ENCODE measurements around the gene CHRNA1.

The CHRNA1 gene

DNA sequence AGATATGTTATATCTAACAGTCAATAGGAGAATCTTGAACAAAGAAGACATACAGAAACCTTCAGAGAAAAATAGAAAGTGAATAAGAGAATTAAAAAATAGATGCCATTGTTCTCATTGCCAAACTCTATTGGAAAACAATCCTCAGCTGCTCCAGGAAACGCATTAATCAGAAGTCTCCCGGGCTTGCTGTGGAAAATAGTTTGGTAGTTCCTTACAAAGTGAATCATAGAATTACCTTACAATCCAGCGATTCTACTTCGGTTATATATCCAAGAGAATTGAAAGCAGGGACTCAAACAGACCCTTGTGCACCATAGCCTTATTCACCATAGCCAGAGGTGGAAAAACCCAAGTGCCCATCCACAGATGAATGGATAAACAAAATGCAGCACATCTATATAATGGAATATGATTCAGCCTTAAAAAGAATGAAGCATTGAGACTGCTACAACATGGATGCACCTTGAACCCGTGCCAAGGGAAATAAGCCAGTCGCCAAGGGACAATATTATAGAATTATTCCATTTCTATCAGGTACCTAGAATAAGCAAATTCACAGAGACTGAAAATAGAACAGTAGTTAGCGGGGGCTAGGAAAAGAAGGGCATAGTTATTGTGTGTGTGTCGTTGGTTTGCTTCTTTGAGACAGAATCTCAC, 21.9 kb upstream of the CHRNA1 start:
- Histone ChIP-seq H3K9ac (ENCODE audit: low read length) (no peak overlapping the region), H4K20me1 (ENCODE audit: insufficient read depth, low read length) (no peaks in the 10 kb centered on the region), H3K9me3 (ENCODE audit: insufficient read depth, low read length) (no peaks in the 10 kb centered on the region), H3K4me3 (ENCODE audit: low read length) (no peak overlapping the region), H2AFZ (ENCODE audit: low read depth, low read length) (no peak overlapping the region), H3K4me2 (ENCODE audit: low read length) (no peak overlapping the region), H3K27me3 (ENCODE audit: low read depth, low read length) (no peaks in the 10 kb centered on the region; the same call in 1 of the 2 replicates), H3K4me1 (ENCODE audit: low read length) (no peaks in the 10 kb centered on the region), H3K79me2 (ENCODE audit: low read length) (no peaks in the 10 kb centered on the region), H3K36me3 (replicated peaks; ENCODE audit: low read depth, low read length) (no peaks in the 10 kb centered on the region), H3K27ac (ENCODE audit: low read length) (no peak overlapping the region)
- TF ChIP-seq, protein P1, sequence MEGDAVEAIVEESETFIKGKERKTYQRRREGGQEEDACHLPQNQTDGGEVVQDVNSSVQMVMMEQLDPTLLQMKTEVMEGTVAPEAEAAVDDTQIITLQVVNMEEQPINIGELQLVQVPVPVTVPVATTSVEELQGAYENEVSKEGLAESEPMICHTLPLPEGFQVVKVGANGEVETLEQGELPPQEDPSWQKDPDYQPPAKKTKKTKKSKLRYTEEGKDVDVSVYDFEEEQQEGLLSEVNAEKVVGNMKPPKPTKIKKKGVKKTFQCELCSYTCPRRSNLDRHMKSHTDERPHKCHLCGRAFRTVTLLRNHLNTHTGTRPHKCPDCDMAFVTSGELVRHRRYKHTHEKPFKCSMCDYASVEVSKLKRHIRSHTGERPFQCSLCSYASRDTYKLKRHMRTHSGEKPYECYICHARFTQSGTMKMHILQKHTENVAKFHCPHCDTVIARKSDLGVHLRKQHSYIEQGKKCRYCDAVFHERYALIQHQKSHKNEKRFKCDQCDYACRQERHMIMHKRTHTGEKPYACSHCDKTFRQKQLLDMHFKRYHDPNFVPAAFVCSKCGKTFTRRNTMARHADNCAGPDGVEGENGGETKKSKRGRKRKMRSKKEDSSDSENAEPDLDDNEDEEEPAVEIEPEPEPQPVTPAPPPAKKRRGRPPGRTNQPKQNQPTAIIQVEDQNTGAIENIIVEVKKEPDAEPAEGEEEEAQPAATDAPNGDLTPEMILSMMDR (IDR thresholded peaks at IDR 0.05; ENCODE audit: low read depth, low read length): no peak
- TF ChIP-seq EZH2phosphoT487 (IDR thresholded peaks at IDR 0.05; ENCODE audit: low read depth): no peak

GRCh38 chr2:174785481-174785880, 21.2 kb upstream of the CHRNA1 start:
- H3K27me3 ChIP-seq (ENCODE audit: low read depth, low read length): no peaks in the 10 kb centered on the region; the same call in 1 of the 2 replicates
- no peaks in the 10 kb centered on the region for H3K4me1 ChIP-seq (ENCODE audit: low read length)
- no peak for TF ChIP-seq EZH2phosphoT487 (IDR thresholded peaks at IDR 0.05; ENCODE audit: low read depth)
- TF ChIP-seq, protein P1 (IDR thresholded peaks at IDR 0.05; ENCODE audit: low read depth, low read length): no peak
- no peak overlapping the region for H2AFZ ChIP-seq (ENCODE audit: low read depth, low read length)
- no peak overlapping the region for H3K27ac ChIP-seq (ENCODE audit: low read length)
- no peaks in the 10 kb centered on the region for H4K20me1 ChIP-seq (ENCODE audit: insufficient read depth, low read length)
- no peak overlapping the region for H3K4me3 ChIP-seq (ENCODE audit: low read length)
- no peaks in the 10 kb centered on the region for H3K9me3 ChIP-seq (ENCODE audit: insufficient read depth, low read length)
- no peak overlapping the region for H3K9ac ChIP-seq (ENCODE audit: low read length)
- no peak overlapping the region for H3K4me2 ChIP-seq (ENCODE audit: low read length)
- no peaks in the 10 kb centered on the region for H3K36me3 ChIP-seq (replicated peaks; ENCODE audit: low read depth, low read length)
- no peaks in the 10 kb centered on the region for H3K79me2 ChIP-seq (ENCODE audit: low read length)

GRCh38 chr2:174784909-174785308, 20.6 kb upstream of the CHRNA1 start:
- H3K36me3 ChIP-seq (replicated peaks; ENCODE audit: low read depth, low read length): no peaks in the 10 kb centered on the region
- H2AFZ ChIP-seq (ENCODE audit: low read depth, low read length): no peak overlapping the region
- H3K9ac ChIP-seq (ENCODE audit: low read length): no peak overlapping the region
- H3K27ac ChIP-seq (ENCODE audit: low read length): no peak overlapping the region
- H3K4me2 ChIP-seq (ENCODE audit: low read length): no peak overlapping the region
- no peaks in the 10 kb centered on the region for H4K20me1 ChIP-seq (ENCODE audit: insufficient read depth, low read length)
- TF ChIP-seq, protein P1 (IDR thresholded peaks at IDR 0.05; ENCODE audit: low read depth, low read length): no peak
- TF ChIP-seq EZH2phosphoT487 (IDR thresholded peaks at IDR 0.05; ENCODE audit: low read depth): no peak
- H3K9me3 ChIP-seq (ENCODE audit: insufficient read depth, low read length): no peaks in the 10 kb centered on the region
- H3K27me3 ChIP-seq (ENCODE audit: low read depth, low read length): no peaks in the 10 kb centered on the region; the same call in 1 of the 2 replicates
- no peaks in the 10 kb centered on the region for H3K79me2 ChIP-seq (ENCODE audit: low read length)
- no peak overlapping the region for H3K4me3 ChIP-seq (ENCODE audit: low read length)
- no peaks in the 10 kb centered on the region for H3K4me1 ChIP-seq (ENCODE audit: low read length)

- no peaks in the 10 kb centered on the region for H3K79me2 ChIP-seq (ENCODE audit: low read length)
- no peaks in the 10 kb centered on the region for H3K4me1 ChIP-seq (ENCODE audit: low read length)
- H3K9me3 ChIP-seq (ENCODE audit: insufficient read depth, low read length): no peaks in the 10 kb centered on the region
- no peaks in the 10 kb centered on the region for H4K20me1 ChIP-seq (ENCODE audit: insufficient read depth, low read length)
- H3K4me2 ChIP-seq (ENCODE audit: low read length): no peak overlapping the region
- no peak overlapping the region for H3K27ac ChIP-seq (ENCODE audit: low read length)
- no peak overlapping the region for H2AFZ ChIP-seq (ENCODE audit: low read depth, low read length)
- TF ChIP-seq, protein P1 (IDR thresholded peaks at IDR 0.05; ENCODE audit: low read depth, low read length): no peak
- no peak for TF ChIP-seq EZH2phosphoT487 (IDR thresholded peaks at IDR 0.05; ENCODE audit: low read depth)
- no peak overlapping the region for H3K4me3 ChIP-seq (ENCODE audit: low read length)
- no peak overlapping the region for H3K9ac ChIP-seq (ENCODE audit: low read length)
- H3K36me3 ChIP-seq (replicated peaks; ENCODE audit: low read depth, low read length): no peaks in the 10 kb centered on the region
- no peaks in the 10 kb centered on the region; the same call in 1 of the 2 replicates for H3K27me3 ChIP-seq (ENCODE audit: low read depth, low read length)
Observed at GRCh38 chr2:174784316-174784715, 20.0 kb upstream of the CHRNA1 start.

All from OCI-LY3 (cell line).